Measurements from ENCODE around the gene PXDN.

The PXDN gene

GRCh38 chr2:1756456-1756855 is 12.1 kb upstream of the PXDN start:
- DNase-seq (ENCODE audit: low read depth in 2 of 3, low spot score in 1 of 3), result no peak

GRCh38 chr2:1755436-1756191 is 11.3 kb upstream of the PXDN start:
- DNase-seq (ENCODE audit: low read depth in 2 of 3, low spot score in 1 of 3), result no peak

GRCh38 chr2:1754461-1755170 is 10.3 kb upstream of the PXDN start:
- no peak for DNase-seq (ENCODE audit: low read depth in 2 of 3, low spot score in 1 of 3)

GRCh38 chr2:1754046-1754445 is 9.7 kb upstream of the PXDN start:
- no peak for DNase-seq (ENCODE audit: low read depth in 2 of 3, low spot score in 1 of 3)

- no peak for DNase-seq (ENCODE audit: low read depth in 2 of 3, low spot score in 1 of 3)
Observed at GRCh38 chr2:1752751-1753150, 8.4 kb upstream of the PXDN start.

- no peak for DNase-seq (ENCODE audit: low read depth in 2 of 3, low spot score in 1 of 3)
Observed at GRCh38 chr2:1751767-1752725, 7.7 kb upstream of the PXDN start.

GRCh38 chr2:1750933-1751766 is 6.8 kb upstream of the PXDN start:
- DNase-seq (ENCODE audit: low read depth in 2 of 3, low spot score in 1 of 3), result peak; percentile 15 to 22 (median 16)

GRCh38 chr2:1750270-1750932 is 6.1 kb upstream of the PXDN start:
- DNase-seq (ENCODE audit: low read depth in 2 of 3, low spot score in 1 of 3), result no peak

- DNase-seq (ENCODE audit: low read depth in 2 of 3, low spot score in 1 of 3), result no peak
Observed at GRCh38 chr2:1749489-1750119, 5.3 kb upstream of the PXDN start.

- no peak for DNase-seq (ENCODE audit: low read depth in 2 of 3, low spot score in 1 of 3)
Observed at GRCh38 chr2:1748741-1749488, 4.6 kb upstream of the PXDN start.

GRCh38 chr2:1748176-1748740 is 3.9 kb upstream of the PXDN start:
- DNase-seq (ENCODE audit: low read depth in 2 of 3, low spot score in 1 of 3), result no peak

GRCh38 chr2:1747065-1747941 is 3.0 kb upstream of the PXDN start:
- no peak for DNase-seq (ENCODE audit: low read depth in 2 of 3, low spot score in 1 of 3)

GRCh38 chr2:1746174-1747064 is 2.1 kb upstream of the PXDN start:
- no peak for DNase-seq (ENCODE audit: low read depth in 2 of 3, low spot score in 1 of 3)

- no peak for DNase-seq (ENCODE audit: low read depth in 2 of 3, low spot score in 1 of 3)
Observed at GRCh38 chr2:1745171-1746023, 1.1 kb upstream of the PXDN start.

- no peak for DNase-seq (ENCODE audit: low read depth in 2 of 3, low spot score in 1 of 3)
Observed at GRCh38 chr2:1744151-1744445, 217 bp downstream of the PXDN start.

All from stimulated activated CD4-positive, alpha-beta T cell treated with anti-CD3 and anti-CD28 coated beads, Interleukin-12 subunit alpha, Interleukin-12 subunit beta, amount 100 ng/mL, for 48 hours (primary cell).